Measurements from ENCODE around the gene CAMTA1. TPM values are rescaled to one million over a fixed set of nuclear protein-coding genes. Genes with fewer than 3 reads are reported as not detected.

CAMTA1 gene
- total RNA-seq, 1 donor from 2014 or later = 38.1 TPM

GRCh38 chr1:7018351-7018750, 233.1 kb downstream of the CAMTA1 start:
- Histone ChIP-seq H3K27ac (ENCODE audit: low read depth, low read length) (no peak overlapping the region), H3K9ac (ENCODE audit: low read depth in 1 of 3, low read length in 3 of 3) (no peak overlapping the region), H3K9me3 (ENCODE audit: control insufficient read depth in 3 of 3, low read length in 3 of 3) (no peaks in the 10 kb centered on the region), H3K27me3 (ENCODE audit: control insufficient read depth in 3 of 3, insufficient read depth in 3 of 3, low read length in 3 of 3) (peaks cover 0 to 12% (median 2%) of the 10 kb centered on the region in 3 donors), H3K4me3 (ENCODE audit: low read length in 3 of 3) (no peak overlapping the region), H3K36me3 (ENCODE audit: control insufficient read depth in 3 of 3, insufficient read depth in 3 of 3, low read length in 3 of 3) (no peaks in the 10 kb centered on the region), H3K4me1 (ENCODE audit: control insufficient read depth in 3 of 3, insufficient read depth in 3 of 3, low read length in 3 of 3) (peaks cover 11 to 17% (median 14%) of the 10 kb centered on the region in 3 donors)

- H3K36me3 ChIP-seq (ENCODE audit: control insufficient read depth in 3 of 3, insufficient read depth in 3 of 3, low read length in 3 of 3) = no peaks in the 10 kb centered on the region
- H3K4me3 ChIP-seq (ENCODE audit: low read length in 3 of 3) = no peak overlapping the region
- H3K27ac ChIP-seq (ENCODE audit: low read depth, low read length) = no peak overlapping the region
- H3K4me1 ChIP-seq (ENCODE audit: control insufficient read depth in 3 of 3, insufficient read depth in 3 of 3, low read length in 3 of 3) = peaks cover 7 to 12% (median 11%) of the 10 kb centered on the region in 3 donors
- H3K9ac ChIP-seq (ENCODE audit: low read depth in 1 of 3, low read length in 3 of 3) = no peak overlapping the region
- H3K9me3 ChIP-seq (ENCODE audit: control insufficient read depth in 3 of 3, low read length in 3 of 3) = no peaks in the 10 kb centered on the region
- H3K27me3 ChIP-seq (ENCODE audit: control insufficient read depth in 3 of 3, insufficient read depth in 3 of 3, low read length in 3 of 3) = peaks cover 0 to 12% (median 2%) of the 10 kb centered on the region in 3 donors
Observed at GRCh38 chr1:7018826-7019225, 233.6 kb downstream of the CAMTA1 start.

GRCh38 chr1:7019510-7019909, 234.3 kb downstream of the CAMTA1 start:
- Histone ChIP-seq H3K4me3 (ENCODE audit: low read length in 3 of 3) (no peak overlapping the region), H3K27me3 (ENCODE audit: control insufficient read depth in 3 of 3, insufficient read depth in 3 of 3, low read length in 3 of 3) (peaks cover 0 to 12% (median 2%) of the 10 kb centered on the region in 3 donors), H3K4me1 (ENCODE audit: control insufficient read depth in 3 of 3, insufficient read depth in 3 of 3, low read length in 3 of 3) (peaks cover 0 to 5% (median 4%) of the 10 kb centered on the region in 3 donors), H3K9me3 (ENCODE audit: control insufficient read depth in 3 of 3, low read length in 3 of 3) (no peaks in the 10 kb centered on the region), H3K9ac (ENCODE audit: low read depth in 1 of 3, low read length in 3 of 3) (no peak overlapping the region), H3K36me3 (ENCODE audit: control insufficient read depth in 3 of 3, insufficient read depth in 3 of 3, low read length in 3 of 3) (no peaks in the 10 kb centered on the region), H3K27ac (ENCODE audit: low read depth, low read length) (no peak overlapping the region)

GRCh38 chr1:7022058-7022457, 236.8 kb downstream of the CAMTA1 start:
- no peak overlapping the region for H3K9ac ChIP-seq (ENCODE audit: low read depth in 1 of 3, low read length in 3 of 3)
- no peaks in the 10 kb centered on the region for H3K4me1 ChIP-seq (ENCODE audit: control insufficient read depth in 3 of 3, insufficient read depth in 3 of 3, low read length in 3 of 3)
- peaks cover 0 to 12% (median 2%) of the 10 kb centered on the region in 3 donors for H3K27me3 ChIP-seq (ENCODE audit: control insufficient read depth in 3 of 3, insufficient read depth in 3 of 3, low read length in 3 of 3)
- H3K36me3 ChIP-seq (ENCODE audit: control insufficient read depth in 3 of 3, insufficient read depth in 3 of 3, low read length in 3 of 3) = no peaks in the 10 kb centered on the region
- no peaks in the 10 kb centered on the region for H3K9me3 ChIP-seq (ENCODE audit: control insufficient read depth in 3 of 3, low read length in 3 of 3)
- no peak overlapping the region for H3K27ac ChIP-seq (ENCODE audit: low read depth, low read length)
- H3K4me3 ChIP-seq (ENCODE audit: low read length in 3 of 3) = no peak overlapping the region

- Histone ChIP-seq H3K27me3 (ENCODE audit: control insufficient read depth in 3 of 3, insufficient read depth in 3 of 3, low read length in 3 of 3) (peaks cover 0 to 12% (median 2%) of the 10 kb centered on the region in 3 donors), H3K4me3 (ENCODE audit: low read length in 3 of 3) (no peak overlapping the region), H3K4me1 (ENCODE audit: control insufficient read depth in 3 of 3, insufficient read depth in 3 of 3, low read length in 3 of 3) (no peaks in the 10 kb centered on the region)
Observed at GRCh38 chr1:7025013-7025412, 239.8 kb downstream of the CAMTA1 start.

GRCh38 chr1:7026169-7026568, 240.9 kb downstream of the CAMTA1 start:
- Histone ChIP-seq H3K36me3 (ENCODE audit: control insufficient read depth in 3 of 3, insufficient read depth in 3 of 3, low read length in 3 of 3) (no peaks in the 10 kb centered on the region), H3K4me1 (ENCODE audit: control insufficient read depth in 3 of 3, insufficient read depth in 3 of 3, low read length in 3 of 3) (no peaks in the 10 kb centered on the region), H3K9me3 (ENCODE audit: control insufficient read depth in 3 of 3, low read length in 3 of 3) (no peaks in the 10 kb centered on the region), H3K4me3 (ENCODE audit: low read length in 3 of 3) (no peak overlapping the region), H3K27ac (ENCODE audit: low read depth, low read length) (no peak overlapping the region), H3K9ac (ENCODE audit: low read depth in 1 of 3, low read length in 3 of 3) (no peak overlapping the region), H3K27me3 (ENCODE audit: control insufficient read depth in 3 of 3, insufficient read depth in 3 of 3, low read length in 3 of 3) (peaks cover 0 to 6% (median 2%) of the 10 kb centered on the region in 3 donors)

More at GRCh38 chr1:7025013-7025412, 239.8 kb downstream of the CAMTA1 start:
- no peak overlapping the region for H3K9ac ChIP-seq (ENCODE audit: low read depth in 1 of 3, low read length in 3 of 3)
- H3K9me3 ChIP-seq (ENCODE audit: control insufficient read depth in 3 of 3, low read length in 3 of 3) = no peaks in the 10 kb centered on the region
- no peaks in the 10 kb centered on the region for H3K36me3 ChIP-seq (ENCODE audit: control insufficient read depth in 3 of 3, insufficient read depth in 3 of 3, low read length in 3 of 3)
- H3K27ac ChIP-seq (ENCODE audit: low read depth, low read length) = no peak overlapping the region

- Histone ChIP-seq H3K9ac (ENCODE audit: low read depth in 1 of 3, low read length in 3 of 3) (no peak overlapping the region), H3K36me3 (ENCODE audit: control insufficient read depth in 3 of 3, insufficient read depth in 3 of 3, low read length in 3 of 3) (no peaks in the 10 kb centered on the region), H3K27me3 (ENCODE audit: control insufficient read depth in 3 of 3, insufficient read depth in 3 of 3, low read length in 3 of 3) (no peaks in the 10 kb centered on the region), H3K9me3 (ENCODE audit: control insufficient read depth in 3 of 3, low read length in 3 of 3) (no peaks in the 10 kb centered on the region), H3K27ac (ENCODE audit: low read depth, low read length) (no peak overlapping the region), H3K4me1 (ENCODE audit: control insufficient read depth in 3 of 3, insufficient read depth in 3 of 3, low read length in 3 of 3) (no peaks in the 10 kb centered on the region), H3K4me3 (ENCODE audit: low read length in 3 of 3) (no peak overlapping the region)
Observed at GRCh38 chr1:7032992-7033391, 247.7 kb downstream of the CAMTA1 start.

GRCh38 chr1:7036386-7036785, 251.1 kb downstream of the CAMTA1 start:
- H3K9ac ChIP-seq (ENCODE audit: low read depth in 1 of 3, low read length in 3 of 3) = no peak overlapping the region
- H3K36me3 ChIP-seq (ENCODE audit: control insufficient read depth in 3 of 3, insufficient read depth in 3 of 3, low read length in 3 of 3) = no peaks in the 10 kb centered on the region
- no peaks in the 10 kb centered on the region for H3K27me3 ChIP-seq (ENCODE audit: control insufficient read depth in 3 of 3, insufficient read depth in 3 of 3, low read length in 3 of 3)
- H3K27ac ChIP-seq (ENCODE audit: low read depth, low read length) = no peak overlapping the region
- H3K4me1 ChIP-seq (ENCODE audit: control insufficient read depth in 3 of 3, insufficient read depth in 3 of 3, low read length in 3 of 3) = no peaks in the 10 kb centered on the region
- H3K9me3 ChIP-seq (ENCODE audit: control insufficient read depth in 3 of 3, low read length in 3 of 3) = no peaks in the 10 kb centered on the region
- no peak overlapping the region for H3K4me3 ChIP-seq (ENCODE audit: low read length in 3 of 3)

GRCh38 chr1:7039590-7040220, 254.5 kb downstream of the CAMTA1 start:
- Histone ChIP-seq H3K9ac (ENCODE audit: low read depth in 1 of 3, low read length in 3 of 3) (no peak overlapping the region), H3K27ac (ENCODE audit: low read depth, low read length) (no peak overlapping the region), H3K4me3 (ENCODE audit: low read length in 3 of 3) (no peak overlapping the region), H3K27me3 (ENCODE audit: control insufficient read depth in 3 of 3, insufficient read depth in 3 of 3, low read length in 3 of 3) (peaks cover 7 to 22% (median 18%) of the 10 kb centered on the region in 3 donors), H3K4me1 (ENCODE audit: control insufficient read depth in 3 of 3, insufficient read depth in 3 of 3, low read length in 3 of 3) (peaks cover 8 to 16% (median 12%) of the 10 kb centered on the region in 3 donors), H3K9me3 (ENCODE audit: control insufficient read depth in 3 of 3, low read length in 3 of 3) (no peaks in the 10 kb centered on the region), H3K36me3 (ENCODE audit: control insufficient read depth in 3 of 3, insufficient read depth in 3 of 3, low read length in 3 of 3) (no peaks in the 10 kb centered on the region)

- H3K27me3 ChIP-seq (ENCODE audit: control insufficient read depth in 3 of 3, insufficient read depth in 3 of 3, low read length in 3 of 3) = peaks cover 7 to 22% (median 19%) of the 10 kb centered on the region in 3 donors
- H3K36me3 ChIP-seq (ENCODE audit: control insufficient read depth in 3 of 3, insufficient read depth in 3 of 3, low read length in 3 of 3) = no peaks in the 10 kb centered on the region
- no peaks in the 10 kb centered on the region for H3K9me3 ChIP-seq (ENCODE audit: control insufficient read depth in 3 of 3, low read length in 3 of 3)
- no peak overlapping the region for H3K9ac ChIP-seq (ENCODE audit: low read depth in 1 of 3, low read length in 3 of 3)
- no peak overlapping the region for H3K27ac ChIP-seq (ENCODE audit: low read depth, low read length)
- H3K4me1 ChIP-seq (ENCODE audit: control insufficient read depth in 3 of 3, insufficient read depth in 3 of 3, low read length in 3 of 3) = peaks cover 8 to 16% (median 12%) of the 10 kb centered on the region in 3 donors
- H3K4me3 ChIP-seq (ENCODE audit: low read length in 3 of 3) = no peak overlapping the region
Observed at GRCh38 chr1:7040969-7041695, 255.9 kb downstream of the CAMTA1 start.
